OCI-LY3 (cell line): ENCODE data around the gene CDH15.

Experiments
- CTCF ChIP-seq: fragments of 200-600, 300-600 bp; sonication (generic); IDR thresholded peaks from 2 replicates; pipeline ENCODE4 v1.5.1; 2014; ENCODE audit warnings: antibody characterized with exemption, low read length, low read depth
- EZH2phosphoT487 ChIP-seq: fragments of 200-600 bp; shearing (Covaris generic); IDR thresholded peaks from 2 replicates; pipeline ENCODE4 v1.6.1; 2018; ENCODE audit warnings: antibody characterized with exemption, mixed run types, low read depth

- TF ChIP-seq CTCF (no peak), EZH2phosphoT487 (no peak)
Observed at GRCh38 chr16:89135971-89136765, 35.4 kb upstream of the CDH15 start.
